Activated CD4-positive, CD25-positive, alpha-beta regulatory T cell treated with anti-CD3 and anti-CD28 coated beads, Interleukin-2, amount 50 U/mL, for 16 hours (primary cell): ENCODE results near the gene PMEPA1.

ENCODE experiments used
- DNase-seq: peaks from one replicate; pipeline ENCODE4 v3.0.0-alpha.2; 2020; ENCODE audit warnings: low read depth, low spot score

The PMEPA1 gene

GRCh38 chr20:57693670-57694329 is 16.0 kb downstream of the PMEPA1 start:
- DNase-seq: no peak

- no peak for DNase-seq
Observed at GRCh38 chr20:57693002-57693582, 16.7 kb downstream of the PMEPA1 start.

- no peak for DNase-seq
Observed at GRCh38 chr20:57692393-57692792, 17.4 kb downstream of the PMEPA1 start.

GRCh38 chr20:57691699-57692098 is 18.1 kb downstream of the PMEPA1 start:
- DNase-seq: no peak

GRCh38 chr20:57690525-57690924 is 19.3 kb downstream of the PMEPA1 start:
- DNase-seq: no peak

- DNase-seq: no peak
Observed at GRCh38 chr20:57689745-57690481, 19.9 kb downstream of the PMEPA1 start.

GRCh38 chr20:57688864-57689263 is 21.0 kb downstream of the PMEPA1 start:
- DNase-seq: no peak

- no peak for DNase-seq
Observed at GRCh38 chr20:57688295-57688694, 21.5 kb downstream of the PMEPA1 start.

GRCh38 chr20:57686931-57687652 is 22.7 kb downstream of the PMEPA1 start:
- DNase-seq: no peak

GRCh38 chr20:57685146-57685758 is 24.6 kb downstream of the PMEPA1 start:
- no peak for DNase-seq

GRCh38 chr20:57684808-57685140 is 25.0 kb downstream of the PMEPA1 start:
- DNase-seq: no peak

- no peak for DNase-seq
Observed at GRCh38 chr20:57683881-57684807, 25.7 kb downstream of the PMEPA1 start.

- no peak for DNase-seq
Observed at GRCh38 chr20:57683287-57683686, 26.5 kb downstream of the PMEPA1 start.

GRCh38 chr20:57682184-57683101 is 27.4 kb downstream of the PMEPA1 start:
- no peak for DNase-seq

GRCh38 chr20:57680934-57681914 is 28.6 kb downstream of the PMEPA1 start:
- no peak for DNase-seq

- no peak for DNase-seq
Observed at GRCh38 chr20:57680131-57680716, 29.6 kb downstream of the PMEPA1 start.

- DNase-seq: no peak
Observed at GRCh38 chr20:57679113-57679512, 30.7 kb downstream of the PMEPA1 start.

GRCh38 chr20:57678340-57678739 is 31.5 kb downstream of the PMEPA1 start:
- DNase-seq: no peak
